ENCODE data around the gene NEO1. TPM values are rescaled to one million over a fixed set of nuclear protein-coding genes. Genes with fewer than 3 reads are reported as not detected.

NEO1 gene
- total RNA-seq, 4 donors from 2014 or later = 74.0 to 117 (median 107) TPM

GRCh38 chr15:73346735-73347312 is 294.6 kb downstream of the NEO1 start:
- H3K27ac ChIP-seq = no peak overlapping the region
- no peaks in the 10 kb centered on the region for H3K4me1 ChIP-seq
- TF ChIP-seq POLR2AphosphoS5 (IDR thresholded peaks at IDR 0.05) (no peak), POLR2A (IDR thresholded peaks at IDR 0.05) (no peak)
- no peak for DNase-seq (ENCODE audit: low spot score in 2 of 2)
- WGBS = 29% methylated on average over 8 of the region's 9 CpGs
- H3K36me3 ChIP-seq = no peaks in the 10 kb centered on the region
- H3K9me3 ChIP-seq = no peaks in the 10 kb centered on the region
- H3K4me3 ChIP-seq = no peak overlapping the region
- peaks cover 35% of the 10 kb centered on the region for H3K27me3 ChIP-seq

DNA sequence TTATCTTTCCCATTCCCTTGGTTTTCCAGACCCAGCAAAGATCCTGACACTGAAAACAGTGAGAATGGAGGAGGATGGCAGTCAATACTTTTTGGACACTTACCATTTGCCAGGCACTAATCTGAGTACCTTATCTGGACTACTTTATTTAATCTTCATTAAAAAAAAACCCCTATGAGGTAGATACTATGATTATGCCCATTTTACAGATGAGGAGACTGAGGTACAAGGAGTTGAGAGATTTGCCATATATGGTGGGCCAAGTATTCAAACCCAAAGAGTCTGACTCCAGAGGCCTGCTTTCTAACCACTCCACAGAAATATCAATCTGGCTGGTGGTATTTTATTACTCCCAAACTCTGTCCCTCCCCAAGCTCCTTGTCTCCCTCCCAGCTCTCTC is 296.9 kb downstream of the NEO1 start:
- no peak for TF ChIP-seq POLR2A (IDR thresholded peaks at IDR 0.05)
- no peak for TF ChIP-seq EP300 (IDR thresholded peaks at IDR 0.05)
- TF ChIP-seq POLR2AphosphoS5 (IDR thresholded peaks at IDR 0.05) = no peak
- TF ChIP-seq, protein P1, sequence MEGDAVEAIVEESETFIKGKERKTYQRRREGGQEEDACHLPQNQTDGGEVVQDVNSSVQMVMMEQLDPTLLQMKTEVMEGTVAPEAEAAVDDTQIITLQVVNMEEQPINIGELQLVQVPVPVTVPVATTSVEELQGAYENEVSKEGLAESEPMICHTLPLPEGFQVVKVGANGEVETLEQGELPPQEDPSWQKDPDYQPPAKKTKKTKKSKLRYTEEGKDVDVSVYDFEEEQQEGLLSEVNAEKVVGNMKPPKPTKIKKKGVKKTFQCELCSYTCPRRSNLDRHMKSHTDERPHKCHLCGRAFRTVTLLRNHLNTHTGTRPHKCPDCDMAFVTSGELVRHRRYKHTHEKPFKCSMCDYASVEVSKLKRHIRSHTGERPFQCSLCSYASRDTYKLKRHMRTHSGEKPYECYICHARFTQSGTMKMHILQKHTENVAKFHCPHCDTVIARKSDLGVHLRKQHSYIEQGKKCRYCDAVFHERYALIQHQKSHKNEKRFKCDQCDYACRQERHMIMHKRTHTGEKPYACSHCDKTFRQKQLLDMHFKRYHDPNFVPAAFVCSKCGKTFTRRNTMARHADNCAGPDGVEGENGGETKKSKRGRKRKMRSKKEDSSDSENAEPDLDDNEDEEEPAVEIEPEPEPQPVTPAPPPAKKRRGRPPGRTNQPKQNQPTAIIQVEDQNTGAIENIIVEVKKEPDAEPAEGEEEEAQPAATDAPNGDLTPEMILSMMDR (IDR thresholded peaks at IDR 0.05) = no peak
- Histone ChIP-seq H3K27me3 (peaks cover 43% of the 10 kb centered on the region), H3K36me3 (no peaks in the 10 kb centered on the region), H3K9me3 (no peaks in the 10 kb centered on the region), H3K4me3 (no peak overlapping the region), H3K27ac (no peak overlapping the region), H3K4me1 (no peaks in the 10 kb centered on the region)
- no peak for DNase-seq (ENCODE audit: low spot score in 2 of 2)

GRCh38 chr15:73352082-73352481 is 299.8 kb downstream of the NEO1 start:
- 70% methylated on average over 10 of the region's 10 CpGs for WGBS
- no peaks in the 10 kb centered on the region for H3K36me3 ChIP-seq
- TF ChIP-seq, protein P1 (IDR thresholded peaks at IDR 0.05) = no peak
- TF ChIP-seq POLR2AphosphoS5 (IDR thresholded peaks at IDR 0.05) (no peak), POLR2A (IDR thresholded peaks at IDR 0.05) (no peak), EP300 (IDR thresholded peaks at IDR 0.05) (no peak)
- H3K4me1 ChIP-seq = no peaks in the 10 kb centered on the region
- DNase-seq (ENCODE audit: low spot score in 2 of 2) = no peak
- H3K27ac ChIP-seq = no peak overlapping the region
- peaks cover 34% of the 10 kb centered on the region for H3K27me3 ChIP-seq
- H3K9me3 ChIP-seq = no peaks in the 10 kb centered on the region
- H3K4me3 ChIP-seq = no peak overlapping the region

- 58% methylated on average over 3 of the region's 3 CpGs for WGBS
- Histone ChIP-seq H3K27me3 (peaks cover 34% of the 10 kb centered on the region), H3K9me3 (no peaks in the 10 kb centered on the region), H3K27ac (no peak overlapping the region), H3K4me1 (no peaks in the 10 kb centered on the region), H3K36me3 (no peaks in the 10 kb centered on the region), H3K4me3 (no peak overlapping the region)
- no peak for DNase-seq (ENCODE audit: low spot score in 2 of 2)
- TF ChIP-seq POLR2AphosphoS5 (IDR thresholded peaks at IDR 0.05) = no peak
- TF ChIP-seq POLR2A (IDR thresholded peaks at IDR 0.05) = no peak
- TF ChIP-seq, protein P1 (IDR thresholded peaks at IDR 0.05) = no peak
- no peak for TF ChIP-seq EP300 (IDR thresholded peaks at IDR 0.05)
Measured at GRCh38 chr15:73353734-73354133, 301.5 kb downstream of the NEO1 start.

- no peaks in the 10 kb centered on the region for H3K4me1 ChIP-seq
- DNase-seq (ENCODE audit: low spot score in 2 of 2) = no peak
- H3K36me3 ChIP-seq = no peaks in the 10 kb centered on the region
- no peak overlapping the region for H3K27ac ChIP-seq
- peaks cover 37% of the 10 kb centered on the region for H3K27me3 ChIP-seq
- H3K4me3 ChIP-seq = no peak overlapping the region
- 85% methylated on average over 4 of the region's 4 CpGs for WGBS
- no peak for TF ChIP-seq POLR2A (IDR thresholded peaks at IDR 0.05)
- TF ChIP-seq, protein P1 (IDR thresholded peaks at IDR 0.05) = no peak
- TF ChIP-seq POLR2AphosphoS5 (IDR thresholded peaks at IDR 0.05) = no peak
- no peaks in the 10 kb centered on the region for H3K9me3 ChIP-seq
Measured at GRCh38 chr15:73354241-73354640, 302.0 kb downstream of the NEO1 start.
